ENCODE results near the gene DGKI.

The DGKI gene

GRCh38 chr7:137871170-137871915 is 24.6 kb upstream of the DGKI start:
- no peak for DNase-seq

- no peak for DNase-seq
Observed at GRCh38 chr7:137870684-137871083, 23.9 kb upstream of the DGKI start.

GRCh38 chr7:137870078-137870477 is 23.3 kb upstream of the DGKI start:
- DNase-seq, result no peak

- no peak for DNase-seq
Observed at GRCh38 chr7:137869260-137869659, 22.5 kb upstream of the DGKI start.

- DNase-seq, result no peak
Observed at GRCh38 chr7:137867289-137867688, 20.5 kb upstream of the DGKI start.

- DNase-seq, result no peak
Observed at GRCh38 chr7:137865764-137866163, 19.0 kb upstream of the DGKI start.

- DNase-seq, result no peak
Observed at GRCh38 chr7:137862964-137863363, 16.2 kb upstream of the DGKI start.

- DNase-seq, result no peak
Observed at GRCh38 chr7:137862358-137862757, 15.6 kb upstream of the DGKI start.

GRCh38 chr7:137860542-137860941 is 13.8 kb upstream of the DGKI start:
- no peak for DNase-seq

GRCh38 chr7:137853053-137853452 is 6.3 kb upstream of the DGKI start:
- no peak for DNase-seq

- no peak for DNase-seq
Observed at GRCh38 chr7:137852108-137852507, 5.3 kb upstream of the DGKI start.

GRCh38 chr7:137850972-137851945 is 4.5 kb upstream of the DGKI start:
- peak; percentile 69 for DNase-seq

GRCh38 chr7:137850571-137850970 is 3.8 kb upstream of the DGKI start:
- peak; percentile 76 for DNase-seq

GRCh38 chr7:137848095-137848494 is 1.3 kb upstream of the DGKI start:
- no peak for DNase-seq

GRCh38 chr7:137847568-137848050 is 835 bp upstream of the DGKI start:
- peak; percentile 30 for DNase-seq

- DNase-seq, result no peak
Observed at GRCh38 chr7:137846549-137846826, 286 bp downstream of the DGKI start.

GRCh38 chr7:137844677-137845425 is 1.9 kb downstream of the DGKI start:
- DNase-seq, result no peak

GRCh38 chr7:137839903-137840779 is 6.6 kb downstream of the DGKI start:
- no peak for DNase-seq

GRCh38 chr7:137838706-137839315 is 8.0 kb downstream of the DGKI start:
- DNase-seq, result no peak

- DNase-seq, result no peak
Observed at GRCh38 chr7:137836541-137836940, 10.2 kb downstream of the DGKI start.

GRCh38 chr7:137836113-137836509 is 10.7 kb downstream of the DGKI start:
- DNase-seq, result peak; percentile 25
